Fibroblast of lung (primary cell): ENCODE results near the gene MCFD2.

ENCODE experiments used
- CTCF ChIP-seq, 2 donors: IDR thresholded peaks in 1 of 2; conservative IDR thresholded peaks in 1 of 2; 1 replicate in 1 of 2; 2 replicates in 1 of 2; pipeline ENCODE4 v1.5.1; 2011 to 2012; ENCODE audit warnings: low read length in 2 of 2, control low read depth in 1 of 2, inconsistent platforms in 1 of 2, low read depth in 1 of 2, mild to moderate bottlenecking in 1 of 2
- EZH2 ChIP-seq: IDR thresholded peaks from 2 replicates; pipeline ENCODE4 v1.5.1; 2012; ENCODE audit warnings: low read length, control low read depth, mild to moderate bottlenecking; ENCODE audit errors: missing control alignments

GRCh38 chr2:46893269-46893939 lies 22.2 kb downstream of the MCFD2 start:
- TF ChIP-seq CTCF (conservative IDR thresholded peaks at IDR 0.05 in 1 of 2, IDR thresholded peaks at IDR 0.05 in 1 of 2; ENCODE audit: low read depth in 1 of 2, low read length in 2 of 2) (no peak), EZH2 (no peak)
